Measurements from ENCODE around the gene CCDC201. TPM values are rescaled to one million over a fixed set of nuclear protein-coding genes. Genes with fewer than 3 reads are reported as not detected.

The CCDC201 gene
- total RNA-seq, 2 experiments from 2014 or later = not detected

GRCh38 chr7:45902820-45903219 lies 29.9 kb upstream of the CCDC201 start:
- intact Hi-C loops (cut with DNase I, micrococcal nuclease) = no loop called here
- no peaks in the 10 kb centered on the region for H3K4me1 Mint-ChIP-seq (ENCODE audit: low read depth)
- CTCF ChIA-PET = no interaction called here

GRCh38 chr7:45901566-45901965 lies 28.7 kb upstream of the CCDC201 start:
- POLR2A ChIA-PET = no interaction called here
- peaks cover 42% of the 10 kb centered on the region for H3K27me3 Mint-ChIP-seq
- CTCF ChIA-PET = interaction anchor here (0.5 kb wide), 1 partner anchor 33 kb away, joined by 3 read pairs; no protein-coding TSS in a partner anchor
- Histone ChIP-seq H3K9me3 (ENCODE audit: control insufficient read depth in 1 of 2, insufficient read depth in 1 of 2, low read length in 2 of 2) (peaks cover 0 to 5% of the 10 kb centered on the region in 2 experiments), H3K4me1 (ENCODE audit: insufficient read depth, low read length) (no peaks in the 10 kb centered on the region), H3K27ac (ENCODE audit: low read depth in 1 of 2, low read length in 2 of 2) (no peak overlapping the region), H3K27me3 (ENCODE audit: control insufficient read depth in 1 of 2, insufficient read depth in 2 of 2, low read length in 2 of 2) (peaks cover 5 to 7% of the 10 kb centered on the region in 2 experiments), H3K4me3 (ENCODE audit: low read length) (no peak overlapping the region), H3K36me3 (ENCODE audit: insufficient read depth, low read length) (no peaks in the 10 kb centered on the region)
- DNase-seq (no peak), ATAC-seq (ENCODE audit: poor library complexity) (no peak)
- no peak overlapping the region for H3K4me3 Mint-ChIP-seq
- no peak overlapping the region for H3K27ac Mint-ChIP-seq
- H3K36me3 Mint-ChIP-seq (ENCODE audit: low read depth) = no peaks in the 10 kb centered on the region
- no peaks in the 10 kb centered on the region for H3K4me1 Mint-ChIP-seq (ENCODE audit: low read depth)
- intact Hi-C loops (cut with DNase I, micrococcal nuclease) = no loop called here
- H3K9me3 Mint-ChIP-seq = no peaks in the 10 kb centered on the region
- TF ChIP-seq, protein P1, sequence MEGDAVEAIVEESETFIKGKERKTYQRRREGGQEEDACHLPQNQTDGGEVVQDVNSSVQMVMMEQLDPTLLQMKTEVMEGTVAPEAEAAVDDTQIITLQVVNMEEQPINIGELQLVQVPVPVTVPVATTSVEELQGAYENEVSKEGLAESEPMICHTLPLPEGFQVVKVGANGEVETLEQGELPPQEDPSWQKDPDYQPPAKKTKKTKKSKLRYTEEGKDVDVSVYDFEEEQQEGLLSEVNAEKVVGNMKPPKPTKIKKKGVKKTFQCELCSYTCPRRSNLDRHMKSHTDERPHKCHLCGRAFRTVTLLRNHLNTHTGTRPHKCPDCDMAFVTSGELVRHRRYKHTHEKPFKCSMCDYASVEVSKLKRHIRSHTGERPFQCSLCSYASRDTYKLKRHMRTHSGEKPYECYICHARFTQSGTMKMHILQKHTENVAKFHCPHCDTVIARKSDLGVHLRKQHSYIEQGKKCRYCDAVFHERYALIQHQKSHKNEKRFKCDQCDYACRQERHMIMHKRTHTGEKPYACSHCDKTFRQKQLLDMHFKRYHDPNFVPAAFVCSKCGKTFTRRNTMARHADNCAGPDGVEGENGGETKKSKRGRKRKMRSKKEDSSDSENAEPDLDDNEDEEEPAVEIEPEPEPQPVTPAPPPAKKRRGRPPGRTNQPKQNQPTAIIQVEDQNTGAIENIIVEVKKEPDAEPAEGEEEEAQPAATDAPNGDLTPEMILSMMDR (IDR thresholded peaks at IDR 0.05) = no peak

More at GRCh38 chr7:45902820-45903219, 29.9 kb upstream of the CCDC201 start:
- ATAC-seq (ENCODE audit: poor library complexity) (no peak), DNase-seq (no peak)
- H3K27me3 ChIP-seq (ENCODE audit: control insufficient read depth in 1 of 2, insufficient read depth in 2 of 2, low read length in 2 of 2) = peaks cover 5 to 7% of the 10 kb centered on the region in 2 experiments
- Mint-ChIP-seq H3K27me3 (peaks cover 32% of the 10 kb centered on the region), H3K4me3 (no peak overlapping the region), H3K9me3 (no peaks in the 10 kb centered on the region), H3K27ac (no peak overlapping the region), H3K36me3 (ENCODE audit: low read depth) (no peaks in the 10 kb centered on the region)
- no peaks in the 10 kb centered on the region for H3K36me3 ChIP-seq (ENCODE audit: insufficient read depth, low read length)
- POLR2A ChIA-PET = no interaction called here
- TF ChIP-seq, protein P1 (IDR thresholded peaks at IDR 0.05) = no peak
- peaks cover 0 to 5% of the 10 kb centered on the region in 2 experiments for H3K9me3 ChIP-seq (ENCODE audit: control insufficient read depth in 1 of 2, insufficient read depth in 1 of 2, low read length in 2 of 2)
- no peak overlapping the region for H3K27ac ChIP-seq (ENCODE audit: low read depth in 1 of 2, low read length in 2 of 2)
- no peak overlapping the region for H3K4me3 ChIP-seq (ENCODE audit: low read length)
- H3K4me1 ChIP-seq (ENCODE audit: insufficient read depth, low read length) = no peaks in the 10 kb centered on the region

DNA sequence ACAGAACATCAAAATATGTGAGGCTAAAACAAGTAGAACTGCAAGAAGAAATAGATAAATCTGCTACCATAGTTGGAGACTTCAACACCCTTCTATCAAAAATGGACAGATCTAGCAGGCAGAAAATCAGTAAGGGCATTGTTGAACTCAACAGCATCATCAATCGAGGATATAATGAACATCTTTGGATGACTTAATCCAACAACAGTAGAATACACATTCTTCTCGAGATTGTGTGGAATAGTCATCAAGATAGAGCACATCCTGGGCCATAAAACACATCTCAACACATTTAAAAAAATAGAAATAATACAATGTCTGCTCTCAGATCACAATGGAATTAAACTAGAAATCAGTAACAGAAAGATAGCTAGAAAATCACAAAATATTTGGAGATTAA lies 25.3 kb upstream of the CCDC201 start:
- ATAC-seq (ENCODE audit: poor library complexity) (no peak), DNase-seq (no peak)
- no peaks in the 10 kb centered on the region for H3K36me3 ChIP-seq (ENCODE audit: insufficient read depth, low read length)
- intact Hi-C loops (cut with DNase I, micrococcal nuclease) = no loop called here
- Mint-ChIP-seq H3K9me3 (no peaks in the 10 kb centered on the region), H3K27ac (no peak overlapping the region), H3K4me1 (ENCODE audit: low read depth) (no peaks in the 10 kb centered on the region), H3K36me3 (ENCODE audit: low read depth) (no peaks in the 10 kb centered on the region), H3K27me3 (peaks cover 75% of the 10 kb centered on the region), H3K4me3 (no peak overlapping the region)
- POLR2A ChIA-PET = no interaction called here
- no peaks in the 10 kb centered on the region for H3K4me1 ChIP-seq (ENCODE audit: insufficient read depth, low read length)
- H3K27ac ChIP-seq (ENCODE audit: low read depth in 1 of 2, low read length in 2 of 2) = no peak overlapping the region
- peaks cover 0 to 3% of the 10 kb centered on the region in 2 experiments for H3K9me3 ChIP-seq (ENCODE audit: control insufficient read depth in 1 of 2, insufficient read depth in 1 of 2, low read length in 2 of 2)
- CTCF ChIA-PET = no interaction called here
- H3K4me3 ChIP-seq (ENCODE audit: low read length) = no peak overlapping the region
- peaks cover 12 to 20% of the 10 kb centered on the region in 2 experiments for H3K27me3 ChIP-seq (ENCODE audit: control insufficient read depth in 1 of 2, insufficient read depth in 2 of 2, low read length in 2 of 2)
- TF ChIP-seq, protein P1 (IDR thresholded peaks at IDR 0.05) = no peak
